PC-9 (cell line): ENCODE measurements around the gene OSBPL2. TPM values are rescaled to one million over a fixed set of nuclear protein-coding genes. Genes with fewer than 3 reads are reported as not detected.

Experiments used
- Bru-seq: library from RNA; stranded (reverse); fragments of 400-500 nt; gene quantifications from one replicate; lab custom pipeline; 2021; lab: Mats Ljungman, UMichigan
- BruChase-seq, 2 experiments: library from RNA; stranded (reverse); fragments of 400-500 nt; gene quantifications; one replicate each; lab custom pipeline; 2021; lab: Mats Ljungman, UMichigan
- BruUV-seq: library from RNA; stranded (reverse); fragments of 400-500 nt; replicated peaks from 2 replicates; lab custom pipeline; 2021; lab: Mats Ljungman, UMichigan
- CTCF ChIA-PET: fragments of 300-600 bp; sonication (Branson Sonifier 250); formaldehyde crosslinking; loops from one replicate; lab custom pipeline; 2022; ENCODE audit warnings: antibody characterized with exemption; lab: Charles Lee
- POLR2A ChIA-PET: fragments of 300-600 bp; sonication (Branson Sonifier 250); formaldehyde crosslinking; loops from one replicate; lab custom pipeline; 2022; ENCODE audit warnings: antibody characterized with exemption; ENCODE audit not compliant: unreplicated experiment; lab: Charles Lee
- DNase-seq, 2 experiments: peaks; one replicate each; pipeline versions ENCODE4 v3.0.0 to v3.0.0-alpha.2; 2015 to 2022; ENCODE audit warnings: mixed read lengths in 1 of 2
- H2AFZ ChIP-seq: fragments of 200-600 bp; sonication (generic); 2 replicates; pipeline ENCODE4 v1.8.1; 2017; ENCODE audit warnings: antibody characterized with exemption
- H3F3A ChIP-seq: fragments of 200-600 bp; sonication (generic); 2 replicates; pipeline ENCODE4 v1.8.1; 2017; ENCODE audit warnings: antibody characterized with exemption, mild to moderate bottlenecking, low read depth; ENCODE audit not compliant: insufficient read depth
- H3K27ac ChIP-seq: fragments of 200-600 bp; sonication (generic); 2 replicates; pipeline ENCODE4 v1.6.1; 2016; ENCODE audit warnings: mixed run types
- H3K27me3 ChIP-seq: fragments of 200-600 bp; sonication (generic); 2 replicates; pipeline ENCODE4 v1.6.1; 2016; ENCODE audit warnings: low read depth, mixed run types; ENCODE audit not compliant: insufficient read depth
- H3K36me3 ChIP-seq: fragments of 200-600 bp; sonication (generic); 2 replicates; pipeline ENCODE4 v1.6.1; 2016; ENCODE audit warnings: low read depth, mixed run types
- H3K4me1 ChIP-seq: fragments of 200-600 bp; sonication (generic); replicated peaks from 2 replicates; pipeline ENCODE4 v1.6.1; 2016; ENCODE audit warnings: mixed run types; ENCODE audit not compliant: insufficient read depth
- H3K4me2 ChIP-seq: fragments of 200-600 bp; sonication (generic); 2 replicates; pipeline ENCODE4 v1.6.1; 2017; ENCODE audit warnings: mixed run types
- H3K4me3 ChIP-seq: fragments of 200-600 bp; sonication (generic); 2 replicates; pipeline ENCODE4 v1.6.1; 2016; ENCODE audit warnings: mixed run types
- H3K79me2 ChIP-seq: fragments of 200-600 bp; sonication (generic); 2 replicates; pipeline ENCODE4 v1.6.1; 2017; ENCODE audit warnings: low read depth, mixed run types
- H3K9me2 ChIP-seq: fragments of 200-600 bp; sonication (generic); 2 replicates; pipeline ENCODE4 v1.8.1; 2017; ENCODE audit warnings: mild to moderate bottlenecking; ENCODE audit not compliant: insufficient read depth
- H3K9me3 ChIP-seq: fragments of 200-600 bp; sonication (generic); 2 replicates; pipeline ENCODE4 v1.8.1; 2016; ENCODE audit warnings: low read depth; ENCODE audit not compliant: insufficient read depth
- H4K20me1 ChIP-seq: fragments of 200-600 bp; sonication (generic); 2 replicates; pipeline ENCODE4 v1.8.1; 2017; ENCODE audit not compliant: insufficient read depth
- EZH2 ChIP-seq: fragments of 200-600 bp; sonication (generic); IDR thresholded peaks from 2 replicates; pipeline ENCODE4 v1.8.0; 2017; ENCODE audit warnings: antibody characterized with exemption, low read depth
- intact Hi-C: fragments of 100-400 bp; cut with micrococcal nuclease; formaldehyde crosslinking; loops from one replicate; pipeline ENCODE4 v1.10.0; 2022; ENCODE audit not compliant: unreplicated experiment
- long read RNA-seq: library from polyadenylated mRNA; stranded (forward); transcript quantifications from one replicate; pipeline ENCODE4 v2.0.0, GENCODE V29; 2022
- total RNA-seq: library from RNA; stranded (reverse); gene quantifications from 2 replicates; pipeline ENCODE4 v1.2.3, GENCODE V29; 2021
- TF ChIP-seq, protein P1 (sequence below): fragments of 200-600 bp; sonication (generic); conservative IDR thresholded peaks from 2 replicates; pipeline ENCODE4 v1.6.1; 2017; ENCODE audit warnings: mixed run types, antibody characterized with exemption, mild to moderate bottlenecking, moderate library complexity

The OSBPL2 gene
- 84.8 and 90.7 TPM in 2 replicates for total RNA-seq
- Bru-seq, nascent RNA = percentile 80 among the genes with signal in this experiment
- percentile 82 among the genes with signal in this experiment for BruChase-seq, experiment 1, labeled RNA remaining after a 2-hour chase
- BruChase-seq, experiment 2, labeled RNA remaining after a 6-hour chase = percentile 85 among the genes with signal in this experiment
- long read RNA-seq, full-length matches to known transcripts = 113 of 147 reads
- long read RNA-seq, partial matches to known transcripts = 13 of 147 reads
- long read RNA-seq, other reads (novel, unspliced or antisense) = 21 of 147 reads

DNA sequence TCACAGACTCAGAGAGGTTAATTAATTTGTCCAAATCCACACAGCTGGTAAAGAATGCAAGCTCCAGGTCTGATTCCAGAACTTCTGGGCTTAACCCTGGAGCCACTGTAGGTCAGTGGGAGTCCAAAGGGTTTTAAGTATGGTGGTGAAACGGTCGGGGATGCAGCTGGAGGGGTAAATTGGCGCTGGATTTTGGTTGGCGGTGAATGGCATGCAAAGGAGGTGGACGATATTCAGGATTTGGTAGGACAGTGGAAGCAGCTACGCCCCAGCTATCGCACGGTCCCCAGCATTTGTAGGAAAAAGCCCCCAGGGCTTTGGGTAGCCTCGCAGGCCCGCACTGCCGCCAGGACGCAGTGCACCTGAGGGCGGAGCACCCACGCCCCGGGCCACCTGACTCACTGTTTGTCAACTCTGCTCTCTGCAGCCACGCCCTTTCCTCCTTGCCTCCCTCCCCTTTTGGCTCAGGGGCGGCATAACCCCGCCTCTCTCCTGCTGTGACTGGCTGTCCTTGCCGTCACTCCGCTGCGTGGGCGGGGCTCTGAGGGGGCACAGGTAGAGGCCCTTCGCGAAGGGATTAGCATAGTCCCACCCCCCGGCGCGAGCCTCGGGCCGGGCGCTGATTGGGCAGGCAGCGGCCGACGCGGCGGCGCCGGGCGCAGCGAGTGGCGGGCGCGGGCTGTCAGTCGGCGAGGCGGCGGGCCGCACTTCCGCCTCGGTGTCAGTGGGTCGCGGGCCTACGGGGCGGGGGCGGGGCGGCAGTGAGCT, at the start of gene OSBPL2:
Gene OSBPL2, plus strand, starts transcription at position 721 of the 768 bp plus-strand sequence. CDS start 17,664 bp downstream, outside the sequence.
- Histone ChIP-seq H2AFZ (peak within 1 kb of the TSS; percentile 40), H3K27me3 (no peaks in the 10 kb centered on the region), H3K27ac (peak within 1 kb of the TSS; percentile 41), H4K20me1 (peaks cover 41% of the 10 kb centered on the region), H3K4me1 (peaks cover 37% of the 10 kb centered on the region), H3K9me3 (no peaks in the 10 kb centered on the region), H3K9me2 (no peaks in the 10 kb centered on the region), H3K36me3 (peaks cover 24% of the 10 kb centered on the region), H3F3A (peaks cover 15% of the 10 kb centered on the region), H3K4me2 (peak within 1 kb of the TSS; percentile 96), H3K79me2 (peaks cover 43% of the 10 kb centered on the region), H3K4me3 (peak within 1 kb of the TSS; percentile 90)
- intact Hi-C loops = loop anchor here (1.0 to 2.0 kb wide), 4 partner anchors 29 to 129 kb away; partner anchors contain the start of genes LAMA5, MTG2, PSMA7 and SS18L1
- peak; percentile 97 to 100 for DNase-seq
- ChIA-PET POLR2A (interaction anchor here (0.5 to 0.7 kb wide), 3 partner anchors 53 to 674 kb away, joined by 3 to 11 read pairs (median 4); partner anchors contain the start of gene LAMA5), CTCF (interaction anchor here (0.6 kb wide), 1 partner anchor 144 kb away, joined by 4 read pairs; no protein-coding TSS in a partner anchor)
- TF ChIP-seq, protein P1, sequence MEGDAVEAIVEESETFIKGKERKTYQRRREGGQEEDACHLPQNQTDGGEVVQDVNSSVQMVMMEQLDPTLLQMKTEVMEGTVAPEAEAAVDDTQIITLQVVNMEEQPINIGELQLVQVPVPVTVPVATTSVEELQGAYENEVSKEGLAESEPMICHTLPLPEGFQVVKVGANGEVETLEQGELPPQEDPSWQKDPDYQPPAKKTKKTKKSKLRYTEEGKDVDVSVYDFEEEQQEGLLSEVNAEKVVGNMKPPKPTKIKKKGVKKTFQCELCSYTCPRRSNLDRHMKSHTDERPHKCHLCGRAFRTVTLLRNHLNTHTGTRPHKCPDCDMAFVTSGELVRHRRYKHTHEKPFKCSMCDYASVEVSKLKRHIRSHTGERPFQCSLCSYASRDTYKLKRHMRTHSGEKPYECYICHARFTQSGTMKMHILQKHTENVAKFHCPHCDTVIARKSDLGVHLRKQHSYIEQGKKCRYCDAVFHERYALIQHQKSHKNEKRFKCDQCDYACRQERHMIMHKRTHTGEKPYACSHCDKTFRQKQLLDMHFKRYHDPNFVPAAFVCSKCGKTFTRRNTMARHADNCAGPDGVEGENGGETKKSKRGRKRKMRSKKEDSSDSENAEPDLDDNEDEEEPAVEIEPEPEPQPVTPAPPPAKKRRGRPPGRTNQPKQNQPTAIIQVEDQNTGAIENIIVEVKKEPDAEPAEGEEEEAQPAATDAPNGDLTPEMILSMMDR = no peak
- no peak for TF ChIP-seq EZH2
- BruUV-seq = no TSS peak

- no peaks in the 10 kb centered on the region for H3K9me3 ChIP-seq
- H3K4me3 ChIP-seq = no peak overlapping the region
- peaks cover 38% of the 10 kb centered on the region for H4K20me1 ChIP-seq
- peaks cover 32% of the 10 kb centered on the region for H3K79me2 ChIP-seq
- TF ChIP-seq, protein P1 = no peak
- TF ChIP-seq EZH2 = no peak
- no peak overlapping the region for H3K27ac ChIP-seq
- no peaks in the 10 kb centered on the region for H3K9me2 ChIP-seq
- no peaks in the 10 kb centered on the region for H3K4me1 ChIP-seq
- BruUV-seq = no TSS peak
- ChIA-PET CTCF (no interaction called here), POLR2A (no interaction called here)
- intact Hi-C loops = no loop called here
- H3K4me2 ChIP-seq = no peak overlapping the region
- H2AFZ ChIP-seq = no peak overlapping the region
- H3F3A ChIP-seq = peaks cover 13% of the 10 kb centered on the region; the same call in 1 of the 2 replicates
- peaks cover 23% of the 10 kb centered on the region for H3K36me3 ChIP-seq
- no peaks in the 10 kb centered on the region for H3K27me3 ChIP-seq
- DNase-seq = no peak
Observed at GRCh38 chr20:62190639-62191411, 47.5 kb upstream of the OSBPL2 start.
